Spinal cord (tissue), 4 donors: Measurements from ENCODE around the gene RASSF7. TPM values are rescaled to one million over a fixed set of nuclear protein-coding genes. Genes with fewer than 3 reads are reported as not detected.

Experiments used
- polyA plus RNA-seq, 2 donors: library from polyadenylated mRNA; unstranded; fragments of 120-200 nt; gene quantifications; one replicate each; pipeline ENCODE4 v1.2.1, GENCODE V29; 2013; ENCODE audit not compliant: insufficient read length in 2 of 2
- small RNA-seq: library from RNA; depleted of rRNA; stranded (forward); fragments of <200 nt; gene quantifications from one replicate; pipeline ENCODE3, GENCODE V24; 2014; ENCODE audit warnings: low replicate concordance
- total RNA-seq, 2 donors: library from RNA; depleted of rRNA in 1 of 2; stranded (reverse); fragments of 120-200 nt in 1 of 2; fragments of >200 nt in 1 of 2; gene quantifications; one replicate each; pipeline versions ENCODE4 v1.2.3 to v1.2.4, GENCODE V29; 2013 to 2014

Gene RASSF7
- total and polyA plus RNA-seq, 4 donors = 9.2 to 36.8 (median 22.1) TPM

Small RNAs within 50 kb of the gene (small RNA-seq; reads per million reads assigned to genes)
- gene MIR210 = 10.1 reads per million, percentile 96 among the genes with 10 or more reads in this experiment

Other genes with a start within 250 kb of the RASSF7 start
- gene IFITM1, start 246.9 kb upstream of the RASSF7 start, total RNA-seq = 100 to 1,000 TPM in 1 of 2 donors, 10 to 100 TPM in 1; 23.1 to 125 TPM
- 10 to 100 TPM; 18.0 to 29.2 TPM for gene IFITM1, start 246.9 kb upstream of the RASSF7 start, polyA plus RNA-seq
- 100 to 1,000 TPM in 1 of 2 donors, 10 to 100 TPM in 1; 26.2 to 217 TPM for gene IFITM3, start 240.1 kb upstream of the RASSF7 start, total RNA-seq
- gene IFITM3, start 240.1 kb upstream of the RASSF7 start, polyA plus RNA-seq = 100 to 1,000 TPM; 121 to 179 TPM
- 10 to 100 TPM; 27.0 to 67.1 TPM for gene B4GALNT4, start 191.5 kb upstream of the RASSF7 start, total RNA-seq
- 100 to 1,000 TPM; 182 to 192 TPM for gene B4GALNT4, start 191.5 kb upstream of the RASSF7 start, polyA plus RNA-seq
- gene PKP3, start 166.8 kb upstream of the RASSF7 start, total RNA-seq = under 1 TPM; 0.61 to 0.69 TPM
- 1 to 10 TPM in 1 of 2 donors, under 1 TPM in 1; 0.77 to 1.3 TPM for gene PKP3, start 166.8 kb upstream of the RASSF7 start, polyA plus RNA-seq
- 10 to 100 TPM; 10.6 to 42.5 TPM for gene SIGIRR, start 146.0 kb upstream of the RASSF7 start, total RNA-seq
- 10 to 100 TPM; 41.2 to 56.4 TPM for gene SIGIRR, start 146.0 kb upstream of the RASSF7 start, polyA plus RNA-seq
- under 1 TPM in 1 of 2 donors, not detected in 1; 0.22 TPM for gene ANO9, start 119.0 kb upstream of the RASSF7 start, total RNA-seq
- under 1 TPM; 0.10 to 0.53 TPM for gene ANO9, start 119.0 kb upstream of the RASSF7 start, polyA plus RNA-seq
- gene PTDSS2, start 110.7 kb upstream of the RASSF7 start, total RNA-seq = 10 to 100 TPM; 17.9 to 30.7 TPM
- gene PTDSS2, start 110.7 kb upstream of the RASSF7 start, polyA plus RNA-seq = 10 to 100 TPM; 49.6 to 62.7 TPM
- gene RNH1, start 53.7 kb upstream of the RASSF7 start, total RNA-seq = 100 to 1,000 TPM in 1 of 2 donors, 10 to 100 TPM in 1; 62.8 to 119 TPM
- 100 to 1,000 TPM in 1 of 2 donors, 10 to 100 TPM in 1; 77.4 to 112 TPM for gene RNH1, start 53.7 kb upstream of the RASSF7 start, polyA plus RNA-seq
- gene HRAS, start 25.4 kb upstream of the RASSF7 start, total RNA-seq = 10 to 100 TPM; 31.7 to 66.3 TPM
- 100 to 1,000 TPM; 132 to 147 TPM for gene HRAS, start 25.4 kb upstream of the RASSF7 start, polyA plus RNA-seq
- gene LRRC56, start 23.4 kb upstream of the RASSF7 start, total RNA-seq = 1 to 10 TPM; 1.8 to 2.9 TPM
- gene LRRC56, start 23.4 kb upstream of the RASSF7 start, polyA plus RNA-seq = 1 to 10 TPM; 6.4 to 8.0 TPM
- gene LMNTD2, start 232 bp upstream of the RASSF7 start, total RNA-seq = 1 to 10 TPM in 1 of 2 donors, under 1 TPM in 1; 0.79 to 1.4 TPM
- gene LMNTD2, start 232 bp upstream of the RASSF7 start, polyA plus RNA-seq = 1 to 10 TPM; 5.2 to 7.6 TPM
- gene PHRF1, start 15.5 kb downstream of the RASSF7 start, total RNA-seq = 10 to 100 TPM; 14.7 to 20.9 TPM
- 10 to 100 TPM; 25.8 to 28.4 TPM for gene PHRF1, start 15.5 kb downstream of the RASSF7 start, polyA plus RNA-seq
- 10 to 100 TPM in 1 of 2 donors, 1 to 10 TPM in 1; 3.9 to 16.8 TPM for gene IRF7, start 55.0 kb downstream of the RASSF7 start, total RNA-seq
- 10 to 100 TPM; 10.4 to 17.1 TPM for gene IRF7, start 55.0 kb downstream of the RASSF7 start, polyA plus RNA-seq
- 1 to 10 TPM in 1 of 2 donors, not detected in 1; 2.5 TPM for gene CDHR5, start 64.0 kb downstream of the RASSF7 start, total RNA-seq
- 1 to 10 TPM in 1 of 2 donors, under 1 TPM in 1; 0.71 to 1.5 TPM for gene CDHR5, start 64.0 kb downstream of the RASSF7 start, polyA plus RNA-seq
- gene SCT, start 66.2 kb downstream of the RASSF7 start, total RNA-seq = under 1 TPM in 1 of 2 donors, not detected in 1; 0.88 TPM
- 1 to 10 TPM in 1 of 2 donors, not detected in 1; 1.4 TPM for gene SCT, start 66.2 kb downstream of the RASSF7 start, polyA plus RNA-seq
- gene DRD4, start 76.3 kb downstream of the RASSF7 start, total RNA-seq = under 1 TPM in 1 of 2 donors, not detected in 1; 0.72 TPM
- 1 to 10 TPM; 5.4 to 5.6 TPM for gene DRD4, start 76.3 kb downstream of the RASSF7 start, polyA plus RNA-seq
- 10 to 100 TPM; 45.3 to 77.8 TPM for gene DEAF1, start 134.3 kb downstream of the RASSF7 start, total RNA-seq
- 100 to 1,000 TPM; 230 to 242 TPM for gene DEAF1, start 134.3 kb downstream of the RASSF7 start, polyA plus RNA-seq
- gene TMEM80, start 134.8 kb downstream of the RASSF7 start, total RNA-seq = 10 to 100 TPM; 10.0 to 20.1 TPM
- 10 to 100 TPM; 25.8 to 38.9 TPM for gene TMEM80, start 134.8 kb downstream of the RASSF7 start, polyA plus RNA-seq
- 1 to 10 TPM; 4.5 to 8.6 TPM for gene EPS8L2, start 145.3 kb downstream of the RASSF7 start, total RNA-seq
- gene EPS8L2, start 145.3 kb downstream of the RASSF7 start, polyA plus RNA-seq = 10 to 100 TPM; 11.3 to 15.1 TPM
- 100 to 1,000 TPM; 104 to 124 TPM for gene TALDO1, start 186.5 kb downstream of the RASSF7 start, total RNA-seq
- 100 to 1,000 TPM; 158 to 160 TPM for gene TALDO1, start 186.5 kb downstream of the RASSF7 start, polyA plus RNA-seq
- 10 to 100 TPM; 22.8 to 44.4 TPM for gene GATD1, start 216.5 kb downstream of the RASSF7 start, total RNA-seq
- gene GATD1, start 216.5 kb downstream of the RASSF7 start, polyA plus RNA-seq = 100 to 1,000 TPM in 1 of 2 donors, 10 to 100 TPM in 1; 97.4 to 133 TPM
- gene CEND1, start 229.1 kb downstream of the RASSF7 start, total RNA-seq = 10 to 100 TPM; 13.0 to 23.4 TPM
- gene CEND1, start 229.1 kb downstream of the RASSF7 start, polyA plus RNA-seq = 100 to 1,000 TPM; 162 to 176 TPM
- 10 to 100 TPM; 17.5 to 17.6 TPM for gene SLC25A22, start 237.3 kb downstream of the RASSF7 start, total RNA-seq
- gene SLC25A22, start 237.3 kb downstream of the RASSF7 start, polyA plus RNA-seq = 10 to 100 TPM; 55.0 to 69.2 TPM
- gene PIDD1, start 244.3 kb downstream of the RASSF7 start, total RNA-seq = 1 to 10 TPM; 5.4 to 8.9 TPM
- gene PIDD1, start 244.3 kb downstream of the RASSF7 start, polyA plus RNA-seq = 10 to 100 TPM; 21.2 to 28.9 TPM
- gene RPLP2, start 249.0 kb downstream of the RASSF7 start, total RNA-seq = 1,000 to 10,000 TPM in 1 of 2 donors, 100 to 1,000 TPM in 1; 139 to 1,150 TPM
- 100 to 1,000 TPM; 862 to 919 TPM for gene RPLP2, start 249.0 kb downstream of the RASSF7 start, polyA plus RNA-seq